Thoracic aorta (tissue), 2 donors: Measurements from ENCODE around the gene NR3C2. TPM values are rescaled to one million over a fixed set of nuclear protein-coding genes. Genes with fewer than 3 reads are reported as not detected.

Experiments
- ATAC-seq: fragments of 150-250 bp; one replicate; pipeline ENCODE4 v1.8.0; 2017; ENCODE audit warnings: low read depth; ENCODE audit not compliant: insufficient number of reproducible peaks, low FRiP score
- DNase-seq: peaks from one replicate; pipeline ENCODE4 v3.0.0-alpha.2; 2020; ENCODE audit warnings: low spot score
- H3K27ac ChIP-seq, 2 donors: fragments of 200-600 bp; sonication (generic); 1 replicate in 1 of 2; 2 replicates in 1 of 2; pipeline ENCODE4 v1.5.1; 2016; ENCODE audit warnings: mild to moderate bottlenecking in 2 of 2, moderate library complexity in 2 of 2
- H3K27me3 ChIP-seq: fragments of 200-600 bp; sonication (generic); replicated peaks from 2 replicates; pipeline ENCODE4 v1.6.0; 2016; ENCODE audit warnings: mild to moderate bottlenecking; ENCODE audit not compliant: insufficient read depth
- H3K36me3 ChIP-seq: fragments of 200-600 bp; sonication (generic); one replicate; pipeline ENCODE4 v1.5.1; 2016
- H3K4me1 ChIP-seq, 2 donors: fragments of 200-600 bp; sonication (generic); 1 replicate in 1 of 2; 2 replicates in 1 of 2; pipeline versions ENCODE4 v1.5.1 to v1.6.0; 2016; ENCODE audit warnings: low read depth in 2 of 2, mild to moderate bottlenecking in 1 of 2; ENCODE audit not compliant: control insufficient read depth in 1 of 2
- H3K4me3 ChIP-seq: fragments of 200-600 bp; sonication (generic); 2 replicates; pipeline ENCODE4 v1.5.1; 2016; ENCODE audit warnings: mild to moderate bottlenecking
- H3K9me3 ChIP-seq: fragments of 200-600 bp; sonication (generic); 2 replicates; pipeline ENCODE4 v1.5.1; 2016
- total RNA-seq, 2 donors: library from RNA; depleted of rRNA; stranded (reverse); fragments of >200 nt; gene quantifications; one replicate each; pipeline versions ENCODE4 v1.1.0 to v1.2.3, GENCODE V29; 2016
- TF ChIP-seq, protein P1 (sequence below): fragments of 200-600 bp; sonication (generic); IDR thresholded peaks from one replicate; pipeline ENCODE4 v1.5.1; 2019; ENCODE audit warnings: antibody characterized with exemption

Gene NR3C2
- total RNA-seq, 2 donors from 2014 or later, result 11.2 to 18.1 TPM

DNA sequence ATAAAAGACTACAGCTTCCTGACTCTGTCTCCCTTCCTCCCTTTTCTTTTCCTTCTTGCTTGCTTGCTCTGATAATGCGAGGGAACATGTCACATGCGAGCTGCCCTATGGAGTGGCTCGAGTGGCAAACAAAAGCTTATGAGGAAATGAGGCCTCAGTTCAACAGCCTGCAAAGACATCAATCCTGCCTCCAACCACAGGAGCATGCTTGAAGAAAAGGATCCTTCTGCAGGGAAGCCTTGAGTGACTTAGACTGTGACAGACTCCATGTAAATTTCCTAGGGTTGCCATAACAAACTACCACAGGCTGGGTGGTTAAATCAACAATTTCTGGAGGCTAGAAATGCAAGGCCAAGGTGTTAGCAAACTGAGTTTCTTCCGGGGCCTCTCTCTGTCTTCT lies 152.5 kb downstream of the NR3C2 start:
- H3K4me1 ChIP-seq, result peaks cover 0 to 8% of the 10 kb centered on the region in 2 donors
- no peaks in the 10 kb centered on the region for H3K27me3 ChIP-seq
- no peak for DNase-seq
- H3K36me3 ChIP-seq, result no peaks in the 10 kb centered on the region
- no peak overlapping the region for H3K27ac ChIP-seq
- no peak overlapping the region for H3K4me3 ChIP-seq
- ATAC-seq, result no peak
- TF ChIP-seq, protein P1, sequence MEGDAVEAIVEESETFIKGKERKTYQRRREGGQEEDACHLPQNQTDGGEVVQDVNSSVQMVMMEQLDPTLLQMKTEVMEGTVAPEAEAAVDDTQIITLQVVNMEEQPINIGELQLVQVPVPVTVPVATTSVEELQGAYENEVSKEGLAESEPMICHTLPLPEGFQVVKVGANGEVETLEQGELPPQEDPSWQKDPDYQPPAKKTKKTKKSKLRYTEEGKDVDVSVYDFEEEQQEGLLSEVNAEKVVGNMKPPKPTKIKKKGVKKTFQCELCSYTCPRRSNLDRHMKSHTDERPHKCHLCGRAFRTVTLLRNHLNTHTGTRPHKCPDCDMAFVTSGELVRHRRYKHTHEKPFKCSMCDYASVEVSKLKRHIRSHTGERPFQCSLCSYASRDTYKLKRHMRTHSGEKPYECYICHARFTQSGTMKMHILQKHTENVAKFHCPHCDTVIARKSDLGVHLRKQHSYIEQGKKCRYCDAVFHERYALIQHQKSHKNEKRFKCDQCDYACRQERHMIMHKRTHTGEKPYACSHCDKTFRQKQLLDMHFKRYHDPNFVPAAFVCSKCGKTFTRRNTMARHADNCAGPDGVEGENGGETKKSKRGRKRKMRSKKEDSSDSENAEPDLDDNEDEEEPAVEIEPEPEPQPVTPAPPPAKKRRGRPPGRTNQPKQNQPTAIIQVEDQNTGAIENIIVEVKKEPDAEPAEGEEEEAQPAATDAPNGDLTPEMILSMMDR, result no peak
- H3K9me3 ChIP-seq, result no peaks in the 10 kb centered on the region

DNA sequence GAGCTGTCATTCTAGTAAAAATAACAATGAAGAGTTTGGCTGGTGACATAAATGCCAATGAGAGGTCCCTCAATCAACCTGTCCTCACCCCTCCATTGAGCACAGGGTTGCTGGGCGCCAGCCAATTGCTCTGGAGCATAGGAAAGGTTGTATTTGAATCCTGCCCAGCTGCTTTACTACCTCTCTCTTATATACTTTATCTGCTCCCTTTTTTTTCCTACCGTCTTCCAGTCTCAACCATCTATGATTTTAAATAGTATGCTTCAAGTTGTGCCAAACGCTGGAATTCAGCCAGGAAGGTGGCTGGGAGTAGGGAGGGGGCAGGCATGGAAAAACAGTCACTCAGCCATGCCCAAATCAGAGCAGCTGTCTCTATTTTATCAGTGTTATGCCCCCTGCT lies 153.8 kb downstream of the NR3C2 start:
- no peaks in the 10 kb centered on the region for H3K9me3 ChIP-seq
- H3K27ac ChIP-seq, result no peak overlapping the region
- DNase-seq (no peak), ATAC-seq (no peak)
- H3K27me3 ChIP-seq, result no peaks in the 10 kb centered on the region
- peaks cover 0 to 8% of the 10 kb centered on the region in 2 donors for H3K4me1 ChIP-seq
- no peaks in the 10 kb centered on the region for H3K36me3 ChIP-seq
- TF ChIP-seq, protein P1, result no peak
- no peak overlapping the region for H3K4me3 ChIP-seq

DNA sequence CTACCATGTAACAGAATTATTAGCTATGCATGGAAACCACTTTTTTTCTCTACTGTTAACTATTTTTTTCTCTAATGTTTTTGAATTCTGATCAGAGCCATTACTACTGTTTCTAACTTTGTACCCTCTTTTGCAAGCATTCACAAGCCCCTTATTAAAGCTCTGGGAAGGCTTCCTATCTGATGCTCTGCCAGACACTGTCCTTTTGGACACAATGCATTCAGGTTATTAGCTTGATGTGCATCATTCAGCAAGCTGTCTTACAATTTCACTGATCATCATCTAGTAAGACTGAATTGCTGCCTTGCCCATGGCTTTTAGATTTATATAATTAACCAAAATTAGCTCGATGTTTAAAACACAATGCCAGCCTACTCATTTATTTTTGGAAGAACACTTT lies 155.1 kb downstream of the NR3C2 start:
- Histone ChIP-seq H3K4me3 (no peak overlapping the region), H3K27ac (no peak overlapping the region), H3K27me3 (no peaks in the 10 kb centered on the region), H3K4me1 (peaks cover 0 to 8% of the 10 kb centered on the region in 2 donors), H3K36me3 (no peaks in the 10 kb centered on the region), H3K9me3 (no peaks in the 10 kb centered on the region)
- TF ChIP-seq, protein P1, result no peak
- ATAC-seq, result no peak
- no peak for DNase-seq

DNA sequence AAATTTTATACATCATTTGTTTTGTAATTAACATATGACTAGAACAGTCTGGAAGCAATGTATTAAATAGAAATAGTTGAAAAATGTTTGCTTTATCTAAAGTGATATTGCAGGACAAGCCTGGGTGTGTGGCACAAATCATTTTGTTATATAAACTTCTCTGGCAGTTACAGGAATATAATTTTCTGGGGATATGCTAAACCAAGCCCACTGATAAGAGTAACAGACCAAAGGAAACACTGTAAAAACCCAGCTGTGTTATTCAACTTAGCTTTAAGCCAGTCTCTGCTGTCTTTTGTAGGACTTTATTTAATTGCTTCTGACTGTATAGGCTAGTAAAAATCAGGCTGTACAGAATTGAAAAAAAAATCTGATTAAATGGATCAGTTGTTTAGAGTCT lies 156.2 kb downstream of the NR3C2 start:
- Histone ChIP-seq H3K4me3 (no peak overlapping the region), H3K27me3 (no peaks in the 10 kb centered on the region), H3K9me3 (no peaks in the 10 kb centered on the region), H3K4me1 (peaks cover 0 to 8% of the 10 kb centered on the region in 2 donors), H3K36me3 (no peaks in the 10 kb centered on the region), H3K27ac (no peak overlapping the region)
- TF ChIP-seq, protein P1, result no peak
- no peak for DNase-seq
- ATAC-seq, result no peak

DNA sequence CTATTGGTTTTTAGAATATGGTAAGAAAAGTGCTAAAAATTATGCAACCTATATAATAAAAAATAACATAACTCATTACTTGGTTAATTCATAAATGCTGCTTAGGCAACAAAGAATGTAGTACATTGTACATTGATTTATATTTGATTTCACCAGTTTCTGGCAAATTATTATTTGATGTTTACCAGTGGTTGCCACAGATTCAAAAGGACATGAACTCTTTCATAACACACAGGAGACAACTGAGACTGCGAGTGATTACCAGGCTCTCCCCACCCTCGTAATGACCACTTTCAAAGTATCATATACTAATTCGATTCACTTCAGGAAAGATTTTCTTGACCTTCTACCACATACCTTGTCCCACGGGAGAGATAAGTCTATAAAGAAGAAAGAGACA lies 158.5 kb downstream of the NR3C2 start:
- no peaks in the 10 kb centered on the region for H3K27me3 ChIP-seq
- H3K27ac ChIP-seq, result no peak overlapping the region
- H3K9me3 ChIP-seq, result no peaks in the 10 kb centered on the region
- TF ChIP-seq, protein P1, result no peak
- ATAC-seq (no peak), DNase-seq (no peak)
- peaks cover 0 to 6% of the 10 kb centered on the region in 2 donors for H3K4me1 ChIP-seq
- no peak overlapping the region for H3K4me3 ChIP-seq
- H3K36me3 ChIP-seq, result no peaks in the 10 kb centered on the region
